ENCODE measurements around the gene DLGAP3.

DLGAP3 gene

DNA sequence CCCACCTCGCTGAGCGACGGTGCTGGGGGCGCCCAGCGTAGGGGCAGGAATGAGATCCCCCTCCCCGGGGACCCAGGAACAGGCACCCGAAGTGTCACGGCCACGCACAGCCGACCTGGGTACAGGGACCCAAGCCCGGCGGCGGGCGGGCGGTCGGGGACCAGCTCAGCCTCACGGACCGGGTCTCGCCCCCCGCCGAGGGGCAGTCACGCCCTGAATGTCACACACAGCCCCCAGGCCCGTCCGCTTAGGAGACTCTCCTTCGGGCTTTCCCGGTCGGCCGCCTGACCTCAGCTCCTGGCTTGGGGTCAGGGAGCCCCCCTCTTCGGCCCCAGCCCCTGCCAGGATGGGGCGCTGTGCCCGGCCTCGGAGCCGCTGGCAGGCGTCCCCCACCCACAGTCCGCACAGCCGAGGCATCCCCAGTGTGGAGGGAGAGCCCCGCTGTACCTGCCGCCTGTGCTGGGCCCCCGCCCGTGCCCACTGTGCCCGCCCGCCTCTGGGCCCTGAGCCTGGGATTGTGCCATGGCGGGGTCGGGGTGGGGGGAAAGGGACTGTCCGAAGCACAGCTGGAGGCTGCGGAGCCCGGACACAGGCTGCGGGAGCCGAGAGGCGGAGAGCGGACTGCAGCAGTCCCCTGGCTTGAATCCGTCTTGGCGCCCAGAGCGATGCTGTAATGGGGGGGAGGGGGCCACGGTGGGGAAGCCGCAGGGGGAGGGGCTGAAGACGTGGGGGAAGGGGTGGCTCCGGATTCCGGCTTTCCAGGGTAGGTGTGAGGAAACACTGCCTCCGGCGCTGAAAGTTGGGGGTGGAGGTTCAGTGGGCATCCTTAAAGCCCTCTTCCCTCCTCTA, 627 bp upstream of the DLGAP3 start:
- TF ChIP-seq SUZ12 (IDR thresholded peaks at IDR 0.05): no peak
- TF ChIP-seq ZNF384 (IDR thresholded peaks at IDR 0.05): no peak
- TF ChIP-seq BHLHE40 (IDR thresholded peaks at IDR 0.05; ENCODE audit: borderline replicate concordance): no peak
- no peak for TF ChIP-seq CTBP1 (IDR thresholded peaks at IDR 0.05; ENCODE audit: borderline replicate concordance)
- TF ChIP-seq FOXM1 (IDR thresholded peaks at IDR 0.05; ENCODE audit: borderline replicate concordance): no peak
- ChIA-PET POLR2A (interaction anchor here (1.9 kb wide), 1 partner anchor 54 kb away, joined by 8 read pairs; the partner anchor contains the start of gene TMEM35B), CTCF (no interaction called here)
- no peak for DNase-seq (ENCODE audit: extremely low spot score)

DNA sequence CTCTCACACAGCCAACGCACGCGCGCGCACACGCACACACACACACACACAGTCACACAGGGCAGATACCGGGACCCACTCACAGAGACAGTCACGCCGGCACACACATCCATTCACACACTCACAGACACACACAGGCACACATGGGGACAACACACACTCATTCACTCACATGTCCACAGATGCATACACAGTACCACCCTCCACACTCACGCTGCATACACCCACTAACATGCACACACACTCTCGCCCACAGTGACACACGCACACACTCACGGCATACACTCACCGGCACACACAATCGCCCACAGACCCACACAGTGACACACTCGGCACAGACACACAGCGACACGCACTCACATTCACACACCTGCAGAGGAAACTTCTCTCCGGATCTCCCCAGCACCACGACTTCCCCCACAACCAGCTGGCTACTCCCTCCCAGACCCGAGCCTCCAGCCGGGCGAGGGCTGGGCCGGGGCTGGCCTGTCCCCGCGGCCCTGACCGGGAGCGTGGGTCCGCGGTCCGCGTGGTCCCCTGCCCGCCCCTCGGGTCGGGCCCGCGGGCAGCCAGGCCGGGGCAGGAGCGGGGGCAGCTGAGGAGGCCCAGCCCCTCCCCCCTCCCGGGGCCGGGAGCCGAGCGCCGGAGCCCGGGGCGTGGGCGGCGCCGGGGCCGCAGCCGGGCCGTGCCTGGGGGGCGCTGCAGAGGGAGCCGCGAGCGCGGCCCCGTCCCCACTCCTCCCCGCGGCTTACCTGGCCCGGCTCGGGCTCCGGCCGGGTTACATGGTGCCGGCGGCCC, 552 bp downstream of the DLGAP3 start:
- POLR2A ChIA-PET: interaction anchor here (1.3 to 1.9 kb wide), 2 partner anchors 56 to 69 kb away, joined by 3 to 8 read pairs; partner anchors contain the start of genes SMIM12 and TMEM35B
- TF ChIP-seq ZNF384 (IDR thresholded peaks at IDR 0.05) (no peak), HDGF (IDR thresholded peaks at IDR 0.05; ENCODE audit: borderline replicate concordance) (no peak), TARDBP (IDR thresholded peaks at IDR 0.05) (peak; percentile 31; the same call in 1 of the 2 replicates)
- TF ChIP-seq, protein P1, sequence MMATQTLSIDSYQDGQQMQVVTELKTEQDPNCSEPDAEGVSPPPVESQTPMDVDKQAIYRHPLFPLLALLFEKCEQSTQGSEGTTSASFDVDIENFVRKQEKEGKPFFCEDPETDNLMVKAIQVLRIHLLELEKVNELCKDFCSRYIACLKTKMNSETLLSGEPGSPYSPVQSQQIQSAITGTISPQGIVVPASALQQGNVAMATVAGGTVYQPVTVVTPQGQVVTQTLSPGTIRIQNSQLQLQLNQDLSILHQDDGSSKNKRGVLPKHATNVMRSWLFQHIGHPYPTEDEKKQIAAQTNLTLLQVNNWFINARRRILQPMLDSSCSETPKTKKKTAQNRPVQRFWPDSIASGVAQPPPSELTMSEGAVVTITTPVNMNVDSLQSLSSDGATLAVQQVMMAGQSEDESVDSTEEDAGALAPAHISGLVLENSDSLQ (IDR thresholded peaks at IDR 0.05): no peak
- CTCF ChIA-PET: no interaction called here
- peak; percentile 48 for DNase-seq (ENCODE audit: extremely low spot score)

DNA sequence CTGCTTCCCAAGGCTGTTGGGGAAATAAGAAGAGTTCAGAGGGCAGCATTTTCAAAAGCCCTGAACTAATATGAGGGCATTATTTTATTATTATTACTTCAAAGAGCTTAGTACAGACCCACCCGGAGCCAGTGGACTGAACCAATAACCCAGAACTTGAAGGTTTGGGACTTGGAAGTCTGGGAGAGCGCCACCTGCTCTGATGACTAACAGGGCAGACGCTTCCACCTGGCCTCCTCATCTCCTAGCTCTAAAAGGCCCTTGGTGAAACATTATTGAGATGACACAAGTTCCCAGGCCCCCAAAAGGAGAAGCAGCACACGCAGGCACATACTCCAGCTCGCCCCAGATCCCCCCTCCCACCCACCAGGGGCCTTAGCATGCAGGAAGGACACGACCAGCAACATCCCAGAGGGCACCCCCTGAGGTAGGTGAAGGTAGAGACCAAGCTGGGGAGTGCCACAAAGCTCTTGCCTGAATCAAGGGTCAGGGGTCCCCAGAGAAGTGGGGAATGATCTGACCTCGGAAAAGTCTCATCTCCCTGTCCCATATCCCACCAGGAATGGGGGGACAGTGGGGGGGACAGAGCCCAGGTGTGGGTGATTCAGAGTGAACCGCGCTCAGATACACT, 1.3 kb downstream of the DLGAP3 start:
- ChIA-PET POLR2A (interaction anchor here (0.8 to 1.9 kb wide), 3 partner anchors 19 to 68 kb away, joined by 3 to 8 read pairs (median 3); partner anchors contain the start of genes SMIM12 and TMEM35B), CTCF (interaction anchor here (1.2 kb wide), 1 partner anchor 202 kb away, joined by 3 read pairs; no protein-coding TSS in a partner anchor)
- no peak for DNase-seq (ENCODE audit: extremely low spot score)
- TF ChIP-seq FOXM1 (IDR thresholded peaks at IDR 0.05; ENCODE audit: borderline replicate concordance) (no peak), SUZ12 (IDR thresholded peaks at IDR 0.05) (no peak), FOXA1 (IDR thresholded peaks at IDR 0.05) (no peak), FOXK2 (IDR thresholded peaks at IDR 0.05) (no peak), HDGF (IDR thresholded peaks at IDR 0.05; ENCODE audit: borderline replicate concordance) (no peak), ELF4 (IDR thresholded peaks at IDR 0.05) (no peak), ARNT (IDR thresholded peaks at IDR 0.05) (no peak), ZNF384 (IDR thresholded peaks at IDR 0.05) (no peak), CTBP1 (IDR thresholded peaks at IDR 0.05; ENCODE audit: borderline replicate concordance) (no peak), NFRKB (IDR thresholded peaks at IDR 0.05) (no peak), TARDBP (IDR thresholded peaks at IDR 0.05) (no peak), L3MBTL2 (conservative IDR thresholded peaks at IDR 0.05) (no peak), BHLHE40 (IDR thresholded peaks at IDR 0.05; ENCODE audit: borderline replicate concordance) (no peak)
- TF ChIP-seq, protein P1 (IDR thresholded peaks at IDR 0.05): no peak

DNA sequence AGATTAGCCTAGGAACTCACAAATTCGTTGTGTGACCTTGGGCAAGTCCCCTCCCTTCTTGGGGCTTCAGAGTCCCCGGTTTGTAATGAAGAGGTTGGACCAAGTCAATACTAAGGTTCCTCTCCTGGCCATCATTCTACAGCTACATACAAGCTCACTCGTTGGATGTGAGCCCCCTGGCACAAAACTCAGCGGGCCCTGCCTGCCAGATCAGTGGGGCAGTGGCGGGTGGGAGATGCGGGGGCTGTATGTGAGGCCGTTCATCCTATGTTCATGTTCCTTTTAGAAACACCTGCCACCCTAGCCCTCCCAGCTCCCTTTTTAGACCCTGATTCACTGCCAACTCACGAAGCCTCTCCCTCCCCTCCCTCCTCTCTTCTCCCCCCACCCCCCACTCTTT, 2.1 kb downstream of the DLGAP3 start:
- POLR2A ChIA-PET: interaction anchor here (1.7 kb wide), 1 partner anchor 67 kb away, joined by 5 read pairs; no protein-coding TSS in a partner anchor
- no peak for DNase-seq (ENCODE audit: extremely low spot score)
- CTCF ChIA-PET: interaction anchor here (1.0 to 1.2 kb wide), 2 partner anchors 67 to 203 kb away, joined by 3 read pairs; partner anchors contain the start of gene SMIM12
- no peak for TF ChIP-seq NFRKB (IDR thresholded peaks at IDR 0.05)
- no peak for TF ChIP-seq ARNT (IDR thresholded peaks at IDR 0.05)
- no peak for TF ChIP-seq FOXK2 (IDR thresholded peaks at IDR 0.05)
- TF ChIP-seq, protein P1 (IDR thresholded peaks at IDR 0.05): no peak
- no peak for TF ChIP-seq SUZ12 (IDR thresholded peaks at IDR 0.05)
- no peak for TF ChIP-seq FOXM1 (IDR thresholded peaks at IDR 0.05; ENCODE audit: borderline replicate concordance)
- TF ChIP-seq HDGF (IDR thresholded peaks at IDR 0.05; ENCODE audit: borderline replicate concordance): no peak
- no peak for TF ChIP-seq ELF4 (IDR thresholded peaks at IDR 0.05)
- TF ChIP-seq BHLHE40 (IDR thresholded peaks at IDR 0.05; ENCODE audit: borderline replicate concordance): no peak
- TF ChIP-seq SP1 (IDR thresholded peaks at IDR 0.05): no peak
- no peak for TF ChIP-seq TARDBP (IDR thresholded peaks at IDR 0.05)
- no peak for TF ChIP-seq FOXA1 (IDR thresholded peaks at IDR 0.05)
- no peak for TF ChIP-seq ZNF384 (IDR thresholded peaks at IDR 0.05)
- no peak for TF ChIP-seq CTBP1 (IDR thresholded peaks at IDR 0.05; ENCODE audit: borderline replicate concordance)
- TF ChIP-seq L3MBTL2 (conservative IDR thresholded peaks at IDR 0.05): no peak
- no peak for TF ChIP-seq LEF1 (IDR thresholded peaks at IDR 0.05; ENCODE audit: borderline replicate concordance)

DNA sequence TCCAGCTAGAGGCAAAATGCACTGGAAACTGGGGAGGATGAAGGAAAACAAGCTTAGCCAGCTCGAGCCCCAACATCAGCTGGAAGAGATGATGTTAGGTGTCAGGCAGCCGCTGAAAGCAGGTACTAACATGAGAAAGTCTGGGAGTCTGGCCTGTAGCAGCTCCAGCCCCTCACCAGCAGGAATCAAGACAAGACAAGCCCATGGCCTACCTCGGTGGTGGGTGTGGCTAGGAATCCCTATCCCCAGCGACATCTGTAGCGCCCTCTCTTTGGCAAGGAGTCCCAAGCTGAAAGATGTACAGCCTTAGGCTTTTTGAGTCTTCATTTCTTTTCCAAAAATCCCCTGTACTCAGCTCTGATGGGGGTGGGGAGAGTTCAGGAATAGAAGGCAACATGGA, 2.6 kb downstream of the DLGAP3 start:
- ChIA-PET POLR2A (interaction anchor here (1.7 kb wide), 1 partner anchor 67 kb away, joined by 5 read pairs; no protein-coding TSS in a partner anchor), CTCF (interaction anchor here (1.0 kb wide), 1 partner anchor 67 kb away, joined by 3 read pairs; the partner anchor contains the start of gene SMIM12)
- TF ChIP-seq, protein P1 (IDR thresholded peaks at IDR 0.05): no peak
- TF ChIP-seq CTBP1 (IDR thresholded peaks at IDR 0.05; ENCODE audit: borderline replicate concordance): no peak
- no peak for DNase-seq (ENCODE audit: extremely low spot score)

All from HEK293T (cell line).